Sciatic nerve (tissue), 1 donor: ENCODE data around the gene GBA3. TPM values are rescaled to one million over a fixed set of nuclear protein-coding genes. Genes with fewer than 3 reads are reported as not detected.

ENCODE experiments used
- total RNA-seq: library from RNA; stranded (reverse); fragmentation: NEBNext Ultra II Directional; extraction: Animal tissue kit (Norgen Biotek cat#: 25700); gene quantifications from one replicate; pipeline ENCODE4 v1.2.1, GENCODE V29; 2021
- donor health status: DM: no; HTN: no; CAD: no.

Gene GBA3
- total RNA-seq, 1 donor from 2014 or later: not detected

Other genes with a start within 250 kb of the GBA3 start
- gene ADGRA3, start 176.9 kb upstream of the GBA3 start, total RNA-seq: 21.4 TPM